ENCODE results near the gene GCKR.

Gene GCKR

GRCh38 chr2:27494284-27494943 is 2.2 kb upstream of the GCKR start:
- no peak for DNase-seq (ENCODE audit: low read depth in 1 of 2, low spot score in 1 of 2)
- in situ Hi-C loops (cut with HindIII; ENCODE audit: low pct_unique_long_range_greater_than_20kb, low sequenced_read_pairs), result no loop called here
- no peak for TF ChIP-seq JUND (IDR thresholded peaks at IDR 0.05; ENCODE audit: low read depth)

- in situ Hi-C loops (cut with HindIII; ENCODE audit: low pct_unique_long_range_greater_than_20kb, low sequenced_read_pairs), result no loop called here
- DNase-seq (ENCODE audit: low read depth in 1 of 2, low spot score in 1 of 2), result no peak
- no peak for TF ChIP-seq JUND (IDR thresholded peaks at IDR 0.05; ENCODE audit: low read depth)
These were observed 1.6 kb upstream of the GCKR start, which contains the start of gene FNDC4 for GRCh38 chr2:27494944-27495554. Gene FNDC4, minus strand, starts transcription at chr2:27495200. Its CDS starts 521 bp downstream, at chr2:27494679.

DNA sequence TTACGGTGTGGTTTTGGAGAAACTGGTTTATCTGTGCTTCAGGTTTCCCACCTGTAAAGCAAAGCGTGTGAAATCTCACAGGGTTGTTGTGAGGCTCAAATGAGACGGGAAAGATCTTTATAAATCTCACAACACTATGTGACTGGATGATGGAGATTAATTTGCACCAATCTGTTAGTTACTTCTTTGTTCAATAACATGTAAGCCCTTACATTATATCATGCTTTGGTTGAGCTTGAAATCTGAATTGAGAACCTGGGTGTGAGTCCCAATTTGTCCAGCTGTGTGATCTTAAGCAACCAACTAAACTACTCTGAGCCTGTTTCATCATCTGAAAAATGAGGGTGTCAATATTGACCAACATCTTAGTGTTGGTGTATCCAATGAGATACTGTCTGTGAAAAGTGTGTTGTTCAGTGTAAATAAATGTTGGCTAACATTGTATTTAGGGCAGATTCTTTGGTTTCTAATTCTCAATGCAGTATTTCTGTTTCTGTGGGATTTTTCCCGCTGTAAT is 741 bp upstream of the GCKR start:
- DNase-seq (ENCODE audit: low read depth in 1 of 2, low spot score in 1 of 2), result no peak
- no peak for TF ChIP-seq JUND (IDR thresholded peaks at IDR 0.05; ENCODE audit: low read depth)
- in situ Hi-C loops (cut with HindIII; ENCODE audit: low pct_unique_long_range_greater_than_20kb, low sequenced_read_pairs), result no loop called here

DNA sequence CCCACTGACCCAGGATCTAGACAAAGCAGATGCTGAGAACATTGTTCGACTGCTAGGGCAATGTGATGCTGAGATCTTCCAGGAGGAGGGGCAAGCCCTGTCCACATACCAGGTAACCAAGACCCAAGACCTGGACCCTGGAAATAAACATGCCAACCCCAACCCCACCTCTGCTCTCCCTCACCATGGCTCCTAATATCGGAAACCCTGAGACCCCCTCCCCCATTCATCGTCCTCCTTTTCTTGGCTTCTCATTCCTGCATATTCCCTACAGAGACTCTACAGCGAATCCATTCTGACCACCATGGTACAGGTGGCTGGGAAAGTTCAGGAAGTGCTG is 619 bp downstream of the GCKR start:
- in situ Hi-C loops (cut with HindIII; ENCODE audit: low pct_unique_long_range_greater_than_20kb, low sequenced_read_pairs), result no loop called here

GRCh38 chr2:27498975-27499374 is 2.3 kb downstream of the GCKR start:
- no peak for TF ChIP-seq JUND (IDR thresholded peaks at IDR 0.05; ENCODE audit: low read depth)
- in situ Hi-C loops (cut with HindIII; ENCODE audit: low pct_unique_long_range_greater_than_20kb, low sequenced_read_pairs), result no loop called here
- DNase-seq (ENCODE audit: low read depth in 1 of 2, low spot score in 1 of 2), result no peak

More for the DNA sequence above, 619 bp downstream of the GCKR start:
- TF ChIP-seq JUND (IDR thresholded peaks at IDR 0.05; ENCODE audit: low read depth), result no peak
- no peak for DNase-seq (ENCODE audit: low read depth in 1 of 2, low spot score in 1 of 2)

GRCh38 chr2:27501042-27501441 is 4.4 kb downstream of the GCKR start:
- in situ Hi-C loops (cut with HindIII; ENCODE audit: low pct_unique_long_range_greater_than_20kb, low sequenced_read_pairs), result no loop called here
- DNase-seq (ENCODE audit: low read depth in 1 of 2, low spot score in 1 of 2), result peak in 1 of 2 experiments; percentile 52
- no peak for TF ChIP-seq JUND (IDR thresholded peaks at IDR 0.05; ENCODE audit: low read depth)

- no peak for DNase-seq (ENCODE audit: low read depth in 1 of 2, low spot score in 1 of 2)
- in situ Hi-C loops (cut with HindIII; ENCODE audit: low pct_unique_long_range_greater_than_20kb, low sequenced_read_pairs), result no loop called here
- TF ChIP-seq JUND (IDR thresholded peaks at IDR 0.05; ENCODE audit: low read depth), result no peak
These were observed 5.5 kb downstream of the GCKR start for GRCh38 chr2:27502142-27502541.

DNA sequence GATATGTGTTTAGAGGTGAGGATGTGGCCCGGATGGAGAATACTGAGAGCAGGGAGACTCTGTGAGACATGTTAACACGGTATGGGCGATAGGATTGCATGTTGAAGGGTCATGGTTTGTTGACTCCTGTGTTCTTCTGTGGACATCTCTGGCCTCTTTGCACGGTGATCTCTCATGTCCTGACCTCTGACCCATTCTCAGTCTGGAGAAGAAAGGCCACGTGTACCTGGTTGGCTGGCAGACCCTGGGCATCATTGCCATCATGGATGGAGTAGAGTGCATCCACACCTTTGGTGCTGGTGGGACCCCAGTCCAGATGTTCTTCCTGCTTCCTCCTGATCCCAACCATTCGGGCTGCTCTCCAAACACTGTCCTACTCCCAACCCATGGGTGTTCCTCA is 9.9 kb downstream of the GCKR start:
- in situ Hi-C loops (cut with HindIII; ENCODE audit: low pct_unique_long_range_greater_than_20kb, low sequenced_read_pairs), result no loop called here

GRCh38 chr2:27507293-27507692 is 10.7 kb downstream of the GCKR start:
- no peak for DNase-seq (ENCODE audit: low read depth in 1 of 2, low spot score in 1 of 2)
- TF ChIP-seq JUND (IDR thresholded peaks at IDR 0.05; ENCODE audit: low read depth), result no peak
- in situ Hi-C loops (cut with HindIII; ENCODE audit: low pct_unique_long_range_greater_than_20kb, low sequenced_read_pairs), result no loop called here

More for the DNA sequence above, 9.9 kb downstream of the GCKR start:
- TF ChIP-seq JUND (IDR thresholded peaks at IDR 0.05; ENCODE audit: low read depth), result no peak
- DNase-seq (ENCODE audit: low read depth in 1 of 2, low spot score in 1 of 2), result no peak

DNA sequence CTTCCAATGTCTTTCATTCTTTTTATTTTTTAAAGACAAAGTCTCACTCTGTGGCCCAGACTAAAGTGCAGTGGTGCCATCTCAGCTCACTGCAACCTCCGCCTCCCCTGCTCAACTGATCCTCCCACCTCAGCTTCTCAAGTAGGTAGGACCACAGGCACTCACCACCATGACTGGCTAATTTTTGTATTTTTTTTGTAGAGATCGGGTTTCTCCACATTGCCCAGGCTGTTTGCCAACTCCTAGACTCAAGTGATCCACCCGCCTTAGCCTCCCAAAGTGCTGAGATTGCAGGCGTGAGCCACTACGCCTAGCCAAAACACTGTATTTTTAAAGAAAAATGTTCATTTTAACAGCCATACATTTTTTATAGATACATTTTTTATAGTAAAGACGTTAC is 12.7 kb downstream of the GCKR start:
- in situ Hi-C loops (cut with HindIII; ENCODE audit: low pct_unique_long_range_greater_than_20kb, low sequenced_read_pairs), result no loop called here
- no peak for DNase-seq (ENCODE audit: low read depth in 1 of 2, low spot score in 1 of 2)
- TF ChIP-seq JUND (IDR thresholded peaks at IDR 0.05; ENCODE audit: low read depth), result no peak

DNA sequence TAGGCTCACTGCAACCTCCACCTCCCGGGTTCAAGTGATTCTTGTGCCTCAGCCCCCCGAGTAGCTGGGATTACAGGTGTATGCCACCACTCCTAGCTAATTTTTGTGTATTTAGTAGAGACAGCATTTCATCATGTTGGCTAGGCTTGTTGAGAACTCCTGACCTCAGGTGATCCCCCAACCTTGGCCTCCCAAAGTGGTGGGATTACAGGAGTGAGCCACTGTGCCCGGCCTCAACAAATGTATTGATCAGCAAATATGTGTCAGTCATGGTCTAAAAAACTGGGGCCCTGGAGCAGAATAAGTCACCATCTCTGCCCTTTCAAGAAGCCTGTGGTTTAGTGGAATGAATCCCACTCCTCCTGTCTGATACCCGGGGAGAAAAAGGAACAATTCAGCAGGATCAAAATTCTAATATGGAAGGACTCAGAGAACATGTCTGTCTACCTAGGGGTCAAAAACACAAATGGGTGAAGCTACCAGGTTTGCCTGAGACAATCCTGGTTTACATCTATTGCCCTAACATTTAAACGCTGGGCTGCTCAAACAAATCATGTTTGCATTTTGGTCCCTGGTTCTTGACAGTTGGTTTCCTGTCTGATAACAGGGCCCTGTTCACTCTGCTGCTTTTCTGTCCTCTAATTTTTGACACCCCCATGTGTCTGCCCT is 21.6 kb downstream of the GCKR start:
- no peak for TF ChIP-seq JUND (IDR thresholded peaks at IDR 0.05; ENCODE audit: low read depth)
- in situ Hi-C loops (cut with HindIII; ENCODE audit: low pct_unique_long_range_greater_than_20kb, low sequenced_read_pairs), result no loop called here
- DNase-seq (ENCODE audit: low read depth in 1 of 2, low spot score in 1 of 2), result no peak

DNA sequence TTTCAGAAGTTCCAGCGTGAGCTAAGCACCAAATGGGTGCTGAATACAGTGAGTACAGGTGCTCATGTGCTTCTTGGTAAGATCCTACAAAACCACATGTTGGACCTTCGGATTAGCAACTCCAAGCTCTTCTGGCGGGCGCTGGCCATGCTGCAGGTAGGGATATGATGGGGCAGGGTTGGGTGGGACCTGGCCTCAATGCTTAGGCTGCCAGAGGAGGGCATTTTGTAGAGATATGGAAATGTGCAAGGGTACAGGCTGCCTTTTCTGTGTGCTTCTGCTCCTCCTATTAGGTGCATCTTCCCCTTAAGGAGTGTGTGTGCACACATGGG is 22.1 kb downstream of the GCKR start:
- in situ Hi-C loops (cut with HindIII; ENCODE audit: low pct_unique_long_range_greater_than_20kb, low sequenced_read_pairs), result no loop called here
- TF ChIP-seq JUND (IDR thresholded peaks at IDR 0.05; ENCODE audit: low read depth), result no peak
- DNase-seq (ENCODE audit: low read depth in 1 of 2, low spot score in 1 of 2), result no peak

GRCh38 chr2:27520316-27520715 is 23.7 kb downstream of the GCKR start:
- in situ Hi-C loops (cut with HindIII; ENCODE audit: low pct_unique_long_range_greater_than_20kb, low sequenced_read_pairs), result no loop called here
- DNase-seq (ENCODE audit: low read depth in 1 of 2, low spot score in 1 of 2), result no peak
- TF ChIP-seq JUND (IDR thresholded peaks at IDR 0.05; ENCODE audit: low read depth), result no peak

Measured in T47D (cell line).